ENCODE measurements around the gene BICD1.
A peak's percentile ranks its signal among the peaks of the same experiment; 100 is the strongest.

Gene BICD1

GRCh38 chr12:32108787-32109186, 2.1 kb downstream of the BICD1 start:
- Histone ChIP-seq H3K4me3 (replicated peaks; ENCODE audit: insufficient read depth, low read length) (no peak overlapping the region), H3K27ac (replicated peaks) (no peak overlapping the region), H3K27me3 (ENCODE audit: insufficient read depth, poor library complexity, severe bottlenecking) (no peaks in the 10 kb centered on the region)
- no peak for TF ChIP-seq CTCF (IDR thresholded peaks at IDR 0.05; ENCODE audit: insufficient read depth, low read length)
- TF ChIP-seq POLR2AphosphoS5 (IDR thresholded peaks at IDR 0.05; ENCODE audit: low read depth), result no peak
- TF ChIP-seq SPI1 (IDR thresholded peaks at IDR 0.05; ENCODE audit: borderline replicate concordance, low read depth), result peak; percentile 50; the same call in 1 of the 2 replicates
- DNase-seq (ENCODE audit: low read depth in 1 of 2, low spot score in 1 of 2), result no peak

GRCh38 chr12:32110417-32110816, 3.8 kb downstream of the BICD1 start:
- no peak overlapping the region for H3K27ac ChIP-seq (replicated peaks)
- DNase-seq (ENCODE audit: low read depth in 1 of 2, low spot score in 1 of 2), result no peak
- H3K27me3 ChIP-seq (ENCODE audit: insufficient read depth, poor library complexity, severe bottlenecking), result no peaks in the 10 kb centered on the region
- TF ChIP-seq SPI1 (IDR thresholded peaks at IDR 0.05; ENCODE audit: borderline replicate concordance, low read depth) (no peak), GABPA (IDR thresholded peaks at IDR 0.05; ENCODE audit: low read depth) (no peak), POLR2AphosphoS5 (IDR thresholded peaks at IDR 0.05; ENCODE audit: low read depth) (no peak), CTCF (IDR thresholded peaks at IDR 0.05; ENCODE audit: insufficient read depth, low read length) (no peak)
- TF ChIP-seq, protein P1, sequence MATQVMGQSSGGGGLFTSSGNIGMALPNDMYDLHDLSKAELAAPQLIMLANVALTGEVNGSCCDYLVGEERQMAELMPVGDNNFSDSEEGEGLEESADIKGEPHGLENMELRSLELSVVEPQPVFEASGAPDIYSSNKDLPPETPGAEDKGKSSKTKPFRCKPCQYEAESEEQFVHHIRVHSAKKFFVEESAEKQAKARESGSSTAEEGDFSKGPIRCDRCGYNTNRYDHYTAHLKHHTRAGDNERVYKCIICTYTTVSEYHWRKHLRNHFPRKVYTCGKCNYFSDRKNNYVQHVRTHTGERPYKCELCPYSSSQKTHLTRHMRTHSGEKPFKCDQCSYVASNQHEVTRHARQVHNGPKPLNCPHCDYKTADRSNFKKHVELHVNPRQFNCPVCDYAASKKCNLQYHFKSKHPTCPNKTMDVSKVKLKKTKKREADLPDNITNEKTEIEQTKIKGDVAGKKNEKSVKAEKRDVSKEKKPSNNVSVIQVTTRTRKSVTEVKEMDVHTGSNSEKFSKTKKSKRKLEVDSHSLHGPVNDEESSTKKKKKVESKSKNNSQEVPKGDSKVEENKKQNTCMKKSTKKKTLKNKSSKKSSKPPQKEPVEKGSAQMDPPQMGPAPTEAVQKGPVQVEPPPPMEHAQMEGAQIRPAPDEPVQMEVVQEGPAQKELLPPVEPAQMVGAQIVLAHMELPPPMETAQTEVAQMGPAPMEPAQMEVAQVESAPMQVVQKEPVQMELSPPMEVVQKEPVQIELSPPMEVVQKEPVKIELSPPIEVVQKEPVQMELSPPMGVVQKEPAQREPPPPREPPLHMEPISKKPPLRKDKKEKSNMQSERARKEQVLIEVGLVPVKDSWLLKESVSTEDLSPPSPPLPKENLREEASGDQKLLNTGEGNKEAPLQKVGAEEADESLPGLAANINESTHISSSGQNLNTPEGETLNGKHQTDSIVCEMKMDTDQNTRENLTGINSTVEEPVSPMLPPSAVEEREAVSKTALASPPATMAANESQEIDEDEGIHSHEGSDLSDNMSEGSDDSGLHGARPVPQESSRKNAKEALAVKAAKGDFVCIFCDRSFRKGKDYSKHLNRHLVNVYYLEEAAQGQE (IDR thresholded peaks at IDR 0.05; ENCODE audit: insufficient replicate concordance, low read depth), result no peak
- no peak overlapping the region for H3K4me3 ChIP-seq (replicated peaks; ENCODE audit: insufficient read depth, low read length)

GRCh38 chr12:32110942-32111341, 4.3 kb downstream of the BICD1 start:
- no peak for DNase-seq (ENCODE audit: low read depth in 1 of 2, low spot score in 1 of 2)
- Histone ChIP-seq H3K4me3 (replicated peaks; ENCODE audit: insufficient read depth, low read length) (no peak overlapping the region), H3K27ac (replicated peaks) (no peak overlapping the region), H3K27me3 (ENCODE audit: insufficient read depth, poor library complexity, severe bottlenecking) (no peaks in the 10 kb centered on the region)
- TF ChIP-seq CTCF (IDR thresholded peaks at IDR 0.05; ENCODE audit: insufficient read depth, low read length), result no peak
- TF ChIP-seq GABPA (IDR thresholded peaks at IDR 0.05; ENCODE audit: low read depth), result no peak
- no peak for TF ChIP-seq POLR2AphosphoS5 (IDR thresholded peaks at IDR 0.05; ENCODE audit: low read depth)
- no peak for TF ChIP-seq SPI1 (IDR thresholded peaks at IDR 0.05; ENCODE audit: borderline replicate concordance, low read depth)
- TF ChIP-seq, protein P1 (IDR thresholded peaks at IDR 0.05; ENCODE audit: insufficient replicate concordance, low read depth), result no peak

GRCh38 chr12:32115404-32116104, 8.9 kb downstream of the BICD1 start:
- TF ChIP-seq SPI1 (IDR thresholded peaks at IDR 0.05; ENCODE audit: borderline replicate concordance, low read depth) (no peak), POLR2AphosphoS5 (IDR thresholded peaks at IDR 0.05; ENCODE audit: low read depth) (no peak), GABPA (IDR thresholded peaks at IDR 0.05; ENCODE audit: low read depth) (no peak), CTCF (IDR thresholded peaks at IDR 0.05; ENCODE audit: insufficient read depth, low read length) (no peak)
- TF ChIP-seq, protein P1 (IDR thresholded peaks at IDR 0.05; ENCODE audit: insufficient replicate concordance, low read depth), result no peak
- H3K27ac ChIP-seq (replicated peaks), result no peak overlapping the region
- DNase-seq (ENCODE audit: low read depth in 1 of 2, low spot score in 1 of 2), result peak; percentile 39 to 62
- H3K4me3 ChIP-seq (replicated peaks; ENCODE audit: insufficient read depth, low read length), result no peak overlapping the region
- no peaks in the 10 kb centered on the region for H3K27me3 ChIP-seq (ENCODE audit: insufficient read depth, poor library complexity, severe bottlenecking)

Data from HL-60 (cell line).